ENCODE data around the gene GLI3. TPM values are rescaled to one million over a fixed set of nuclear protein-coding genes. Genes with fewer than 3 reads are reported as not detected.
A peak's percentile ranks its signal among the peaks of the same experiment; 100 is the strongest.

The GLI3 gene
- total RNA-seq, 2 experiments from 2014 or later, result 0.28 to 0.36 TPM

GRCh38 chr7:41942468-41943093 lies 294.4 kb downstream of the GLI3 start:
- Histone ChIP-seq H3K9me3 (ENCODE audit: control insufficient read depth in 1 of 2, insufficient read depth in 1 of 2, low read length in 2 of 2) (peaks cover 0 to 4% of the 10 kb centered on the region in 2 experiments), H3K4me1 (ENCODE audit: insufficient read depth, low read length) (peaks cover 10% of the 10 kb centered on the region), H3K4me3 (ENCODE audit: low read length) (no peak overlapping the region), H3K36me3 (ENCODE audit: insufficient read depth, low read length) (no peaks in the 10 kb centered on the region), H3K27me3 (ENCODE audit: control insufficient read depth in 1 of 2, insufficient read depth in 2 of 2, low read length in 2 of 2) (peaks cover 0 to 8% of the 10 kb centered on the region in 2 experiments), H3K27ac (ENCODE audit: low read depth in 1 of 2, low read length in 2 of 2) (no peak overlapping the region)
- peaks cover 9% of the 10 kb centered on the region for H3K4me1 Mint-ChIP-seq (ENCODE audit: low read depth)
- no peak for DNase-seq
- TF ChIP-seq, protein P1, sequence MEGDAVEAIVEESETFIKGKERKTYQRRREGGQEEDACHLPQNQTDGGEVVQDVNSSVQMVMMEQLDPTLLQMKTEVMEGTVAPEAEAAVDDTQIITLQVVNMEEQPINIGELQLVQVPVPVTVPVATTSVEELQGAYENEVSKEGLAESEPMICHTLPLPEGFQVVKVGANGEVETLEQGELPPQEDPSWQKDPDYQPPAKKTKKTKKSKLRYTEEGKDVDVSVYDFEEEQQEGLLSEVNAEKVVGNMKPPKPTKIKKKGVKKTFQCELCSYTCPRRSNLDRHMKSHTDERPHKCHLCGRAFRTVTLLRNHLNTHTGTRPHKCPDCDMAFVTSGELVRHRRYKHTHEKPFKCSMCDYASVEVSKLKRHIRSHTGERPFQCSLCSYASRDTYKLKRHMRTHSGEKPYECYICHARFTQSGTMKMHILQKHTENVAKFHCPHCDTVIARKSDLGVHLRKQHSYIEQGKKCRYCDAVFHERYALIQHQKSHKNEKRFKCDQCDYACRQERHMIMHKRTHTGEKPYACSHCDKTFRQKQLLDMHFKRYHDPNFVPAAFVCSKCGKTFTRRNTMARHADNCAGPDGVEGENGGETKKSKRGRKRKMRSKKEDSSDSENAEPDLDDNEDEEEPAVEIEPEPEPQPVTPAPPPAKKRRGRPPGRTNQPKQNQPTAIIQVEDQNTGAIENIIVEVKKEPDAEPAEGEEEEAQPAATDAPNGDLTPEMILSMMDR (IDR thresholded peaks at IDR 0.05), result no peak
- no peaks in the 10 kb centered on the region for H3K36me3 Mint-ChIP-seq (ENCODE audit: low read depth)
- H3K4me3 Mint-ChIP-seq, result no peak overlapping the region
- POLR2A ChIA-PET, result no interaction called here
- peaks cover 40% of the 10 kb centered on the region for H3K27me3 Mint-ChIP-seq
- no peaks in the 10 kb centered on the region for H3K9me3 Mint-ChIP-seq
- intact Hi-C loops (cut with DNase I, micrococcal nuclease), result loop anchor here (5.0 to 10.0 kb wide), 4 partner anchors 932 to 1780 kb away; no protein-coding TSS in a partner anchor
- CTCF ChIA-PET, result interaction anchor here (1.5 kb wide), 1 partner anchor 1896 kb away, joined by 6 read pairs; no protein-coding TSS in a partner anchor
- no peak for ATAC-seq (ENCODE audit: poor library complexity)
- no peak overlapping the region for H3K27ac Mint-ChIP-seq

GRCh38 chr7:41940760-41941343 lies 296.2 kb downstream of the GLI3 start:
- H3K27me3 ChIP-seq (ENCODE audit: control insufficient read depth in 1 of 2, insufficient read depth in 2 of 2, low read length in 2 of 2), result peaks cover 0 to 8% of the 10 kb centered on the region in 2 experiments
- no peaks in the 10 kb centered on the region for H3K36me3 ChIP-seq (ENCODE audit: insufficient read depth, low read length)
- peaks cover 10% of the 10 kb centered on the region for H3K4me1 ChIP-seq (ENCODE audit: insufficient read depth, low read length)
- H3K27ac Mint-ChIP-seq, result no peak overlapping the region
- ATAC-seq (ENCODE audit: poor library complexity) (peak; percentile 71), DNase-seq (peak; percentile 7 to 73 (median 26))
- no peaks in the 10 kb centered on the region for H3K9me3 Mint-ChIP-seq
- H3K4me3 ChIP-seq (ENCODE audit: low read length), result no peak overlapping the region
- CTCF ChIA-PET, result interaction anchor here (0.6 to 1.6 kb wide), 7 partner anchors 9 to 1898 kb away, joined by 3 to 8 read pairs (median 4); no protein-coding TSS in a partner anchor
- H3K4me1 Mint-ChIP-seq (ENCODE audit: low read depth), result peaks cover 9% of the 10 kb centered on the region
- TF ChIP-seq, protein P1 (IDR thresholded peaks at IDR 0.05), result peak; percentile 79
- peaks cover 0 to 4% of the 10 kb centered on the region in 2 experiments for H3K9me3 ChIP-seq (ENCODE audit: control insufficient read depth in 1 of 2, insufficient read depth in 1 of 2, low read length in 2 of 2)
- intact Hi-C loops (cut with DNase I, micrococcal nuclease), result loop anchor here (1.0 to 10.0 kb wide), 5 partner anchors 934 to 1898 kb away; no protein-coding TSS in a partner anchor
- H3K27me3 Mint-ChIP-seq, result peaks cover 48% of the 10 kb centered on the region
- no peaks in the 10 kb centered on the region for H3K36me3 Mint-ChIP-seq (ENCODE audit: low read depth)
- POLR2A ChIA-PET, result interaction anchor here (1.1 kb wide), 1 partner anchor 9 kb away, joined by 4 read pairs; no protein-coding TSS in a partner anchor
- no peak overlapping the region for H3K27ac ChIP-seq (ENCODE audit: low read depth in 1 of 2, low read length in 2 of 2)
- no peak overlapping the region for H3K4me3 Mint-ChIP-seq

DNA sequence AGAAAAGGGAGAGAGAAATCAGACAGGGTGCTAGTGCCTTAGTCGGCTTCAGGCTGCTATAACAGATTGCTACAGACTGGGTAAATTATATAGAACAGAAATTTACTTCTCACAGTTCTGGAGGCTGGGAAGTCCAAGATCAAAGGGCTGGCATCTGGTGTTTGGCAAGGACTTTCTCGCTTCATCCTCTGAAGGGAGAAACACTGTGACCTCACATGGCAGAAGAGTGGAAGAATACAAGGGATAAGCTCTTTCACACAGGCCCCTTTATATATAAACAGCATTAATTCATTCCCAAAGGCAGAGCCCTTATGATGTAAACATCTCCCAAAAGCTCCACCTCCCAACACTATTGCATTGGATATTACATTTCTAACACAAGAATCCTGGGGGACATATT lies 298.6 kb downstream of the GLI3 start:
- ChIA-PET POLR2A (no interaction called here), CTCF (no interaction called here)
- Mint-ChIP-seq H3K36me3 (ENCODE audit: low read depth) (no peaks in the 10 kb centered on the region), H3K27me3 (peaks cover 48% of the 10 kb centered on the region), H3K4me1 (ENCODE audit: low read depth) (peaks cover 9% of the 10 kb centered on the region), H3K27ac (no peak overlapping the region), H3K9me3 (no peaks in the 10 kb centered on the region), H3K4me3 (no peak overlapping the region)
- Histone ChIP-seq H3K27ac (ENCODE audit: low read depth in 1 of 2, low read length in 2 of 2) (no peak overlapping the region), H3K4me1 (ENCODE audit: insufficient read depth, low read length) (peaks cover 10% of the 10 kb centered on the region), H3K4me3 (ENCODE audit: low read length) (no peak overlapping the region), H3K36me3 (ENCODE audit: insufficient read depth, low read length) (no peaks in the 10 kb centered on the region), H3K27me3 (ENCODE audit: control insufficient read depth in 1 of 2, insufficient read depth in 2 of 2, low read length in 2 of 2) (peaks cover 0 to 8% of the 10 kb centered on the region in 2 experiments), H3K9me3 (ENCODE audit: control insufficient read depth in 1 of 2, insufficient read depth in 1 of 2, low read length in 2 of 2) (peaks cover 0 to 4% of the 10 kb centered on the region in 2 experiments)
- DNase-seq (no peak), ATAC-seq (ENCODE audit: poor library complexity) (no peak)
- intact Hi-C loops (cut with DNase I, micrococcal nuclease), result no loop called here
- TF ChIP-seq, protein P1 (IDR thresholded peaks at IDR 0.05), result no peak
